ENCODE measurements around the gene ABHD17A.
A peak's percentile ranks its signal among the peaks of the same experiment; 100 is the strongest.

Gene ABHD17A

GRCh38 chr19:1917146-1917545, 31.9 kb upstream of the ABHD17A start:
- TF ChIP-seq ZNF274 (IDR thresholded peaks at IDR 0.05; ENCODE audit: low read depth, low read length), result no peak

DNA sequence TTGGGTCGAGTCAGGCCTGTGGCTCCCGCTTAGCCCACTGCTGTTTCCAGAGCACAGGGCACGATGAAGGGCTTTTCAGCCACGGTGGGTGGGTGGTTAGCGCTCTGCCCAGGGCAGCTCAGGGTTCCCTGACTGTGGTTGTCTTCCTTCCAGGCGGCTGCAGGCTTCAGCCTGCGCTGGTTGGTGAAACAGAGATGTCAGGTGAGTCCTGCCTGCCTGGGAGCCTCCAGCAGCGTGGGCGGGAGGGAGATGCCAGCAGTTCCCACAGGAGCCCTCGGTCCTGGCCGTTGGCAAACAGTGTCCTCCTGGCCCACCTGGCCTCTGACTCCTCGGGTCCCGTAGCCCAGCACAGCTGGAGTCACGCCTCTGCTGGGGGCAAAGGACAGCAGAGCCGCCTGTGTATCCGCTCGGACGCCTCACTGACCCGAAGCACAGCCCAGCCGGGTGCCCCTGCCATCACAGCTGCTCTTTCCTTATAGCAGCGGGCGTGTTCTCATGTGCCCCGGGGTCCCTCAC, 29.6 kb upstream of the ABHD17A start:
- no peak for TF ChIP-seq ZNF274 (IDR thresholded peaks at IDR 0.05; ENCODE audit: low read depth, low read length)
- no peak overlapping the region for H3K4me3 ChIP-seq (ENCODE audit: low read length)

More at GRCh38 chr19:1917146-1917545, 31.9 kb upstream of the ABHD17A start:
- no peak overlapping the region for H3K4me3 ChIP-seq (ENCODE audit: low read length)

DNA sequence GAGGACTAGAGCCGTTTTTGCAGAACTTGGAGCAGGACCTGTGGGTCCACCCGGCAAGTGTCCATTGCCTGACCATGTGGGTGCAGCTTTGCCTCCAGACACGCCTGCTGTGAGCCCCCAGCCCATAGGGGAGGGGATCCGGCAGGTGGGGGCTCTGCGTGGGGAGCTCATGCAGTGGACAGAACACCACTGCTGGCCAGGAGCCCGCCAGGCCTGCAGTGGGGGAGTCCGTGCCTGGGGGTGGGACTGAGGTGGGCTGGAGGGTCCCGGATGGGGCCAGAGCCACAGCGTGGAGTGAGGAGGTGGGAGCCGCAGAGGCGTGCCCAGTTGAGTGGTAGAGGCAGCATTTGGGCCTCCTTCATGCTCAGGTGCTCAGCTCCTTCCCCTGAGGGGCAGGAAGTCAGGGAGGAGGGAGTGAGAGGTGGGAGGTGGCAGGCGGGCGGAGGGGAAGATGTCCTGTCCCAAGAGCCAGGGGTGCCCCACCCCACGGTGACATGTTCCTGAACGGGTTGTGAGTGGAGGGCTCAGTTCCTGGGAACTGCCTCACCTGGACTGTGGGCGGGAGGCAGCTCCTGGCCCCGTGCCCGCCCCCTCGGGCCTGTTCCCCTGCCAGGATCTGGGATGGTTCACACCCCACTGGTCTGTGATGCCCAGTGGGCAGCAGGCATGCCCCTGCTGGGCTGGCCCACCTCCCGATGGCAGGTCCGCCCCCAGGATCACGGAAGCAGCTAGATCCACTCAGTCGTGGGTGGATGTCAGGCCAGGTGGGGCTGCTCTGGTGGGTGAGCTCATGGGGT, 28.7 kb upstream of the ABHD17A start:
- TF ChIP-seq ZNF274 (IDR thresholded peaks at IDR 0.05; ENCODE audit: low read depth, low read length), result no peak
- no peak overlapping the region for H3K4me3 ChIP-seq (ENCODE audit: low read length)

DNA sequence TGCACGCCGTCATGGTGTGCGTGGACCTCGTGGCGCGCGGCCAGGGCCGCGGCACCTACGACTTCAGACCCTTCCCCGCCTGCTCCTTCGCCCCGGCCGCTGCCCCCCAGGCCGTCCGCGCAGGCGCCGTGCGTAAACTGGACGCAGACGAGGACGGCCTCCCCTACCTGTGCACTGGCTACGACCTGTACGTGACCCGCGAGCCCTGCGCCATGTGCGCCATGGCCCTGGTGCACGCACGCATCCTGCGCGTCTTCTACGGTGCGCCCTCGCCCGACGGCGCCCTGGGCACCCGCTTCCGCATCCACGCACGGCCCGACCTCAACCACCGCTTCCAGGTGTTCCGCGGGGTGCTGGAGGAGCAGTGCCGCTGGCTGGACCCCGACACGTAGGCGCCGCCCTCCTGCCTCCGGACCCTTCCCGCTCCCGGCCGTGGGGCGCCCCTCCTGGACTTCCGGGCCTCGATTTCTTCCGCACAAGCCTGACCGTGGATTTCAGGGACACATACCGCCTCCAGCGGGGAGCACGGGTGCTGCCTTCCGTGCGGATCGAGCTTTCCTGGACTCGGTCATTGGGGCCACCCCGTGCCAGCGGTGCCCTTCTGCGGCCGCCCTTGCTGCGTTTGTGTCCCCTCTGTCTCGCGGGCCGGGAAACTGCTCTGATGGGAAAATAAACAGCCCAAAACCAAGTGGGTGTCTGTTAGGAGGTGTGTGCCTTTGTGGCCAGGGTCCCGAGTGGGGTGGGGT, 27.6 kb upstream of the ABHD17A start:
- TF ChIP-seq ZNF274 (IDR thresholded peaks at IDR 0.05; ENCODE audit: low read depth, low read length), result no peak
- H3K4me3 ChIP-seq (ENCODE audit: low read length), result no peak overlapping the region

- TF ChIP-seq ZNF274 (IDR thresholded peaks at IDR 0.05; ENCODE audit: low read depth, low read length), result no peak
- no peak overlapping the region for H3K4me3 ChIP-seq (ENCODE audit: low read length)
These were observed 26.7 kb upstream of the ABHD17A start for GRCh38 chr19:1911995-1912394.

DNA sequence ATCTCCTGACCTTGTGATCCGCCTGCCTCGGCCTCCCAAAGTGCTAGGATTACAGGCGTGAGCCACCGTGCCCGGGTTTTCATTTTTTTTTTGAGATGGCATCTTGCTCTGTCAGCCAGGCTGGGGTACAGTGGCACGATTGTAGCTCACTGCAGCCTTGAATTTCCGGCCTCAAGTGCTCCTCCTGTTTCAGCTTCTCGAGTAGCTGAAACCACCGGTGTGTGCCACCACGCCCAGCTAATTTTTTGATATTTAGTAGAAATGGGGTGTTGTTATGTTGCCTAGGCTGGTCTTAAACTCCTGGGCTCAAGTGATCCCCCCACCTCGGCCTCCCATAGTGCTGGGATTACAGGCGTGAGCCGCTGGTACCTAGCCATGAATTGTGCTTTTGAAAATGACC, 25.8 kb upstream of the ABHD17A start:
- no peak overlapping the region for H3K4me3 ChIP-seq (ENCODE audit: low read length)
- no peak for TF ChIP-seq ZNF274 (IDR thresholded peaks at IDR 0.05; ENCODE audit: low read depth, low read length)

DNA sequence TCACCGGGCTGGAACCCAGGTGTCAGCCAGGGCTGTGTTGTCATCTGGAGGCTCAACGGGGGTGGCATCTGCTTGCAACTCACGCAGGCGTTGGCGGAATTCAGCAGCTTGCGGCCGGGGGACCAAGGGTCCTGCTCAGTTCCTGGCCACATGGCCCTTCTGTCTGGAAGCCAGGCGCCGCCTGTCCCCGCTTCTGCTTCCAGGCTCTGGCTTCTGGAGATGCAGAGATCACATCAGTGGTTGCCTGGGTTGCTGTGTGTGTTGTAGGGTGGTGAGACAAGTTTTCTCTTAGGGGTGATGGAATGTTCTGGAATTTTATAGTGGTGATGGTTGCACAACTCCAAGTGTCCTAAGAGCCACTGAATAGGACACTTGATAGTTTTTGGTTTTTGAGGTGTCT, 24.9 kb upstream of the ABHD17A start:
- no peak overlapping the region for H3K4me3 ChIP-seq (ENCODE audit: low read length)
- TF ChIP-seq ZNF274 (IDR thresholded peaks at IDR 0.05; ENCODE audit: low read depth, low read length), result no peak

DNA sequence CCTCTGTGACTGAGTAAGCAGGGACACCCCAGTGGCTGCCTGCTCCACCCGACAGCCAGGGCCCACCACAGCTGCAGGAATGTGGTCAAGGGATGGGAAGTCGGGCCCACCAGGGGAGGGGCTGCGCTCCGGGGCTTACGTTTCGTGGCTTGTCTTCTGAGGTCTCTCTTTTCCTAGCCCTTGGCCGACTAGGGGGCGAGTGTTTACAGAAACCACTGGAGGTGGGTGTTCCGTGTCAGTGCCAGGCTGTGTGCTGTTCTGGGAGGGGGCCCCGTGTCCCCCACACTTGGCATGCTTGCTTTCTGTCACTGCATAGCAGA, 24.4 kb upstream of the ABHD17A start:
- no peak overlapping the region for H3K4me3 ChIP-seq (ENCODE audit: low read length)
- TF ChIP-seq ZNF274 (IDR thresholded peaks at IDR 0.05; ENCODE audit: low read depth, low read length), result no peak

- TF ChIP-seq ZNF274 (IDR thresholded peaks at IDR 0.05; ENCODE audit: low read depth, low read length), result no peak
- no peak overlapping the region for H3K4me3 ChIP-seq (ENCODE audit: low read length)
These were observed 23.0 kb upstream of the ABHD17A start for GRCh38 chr19:1908364-1908678.

- no peak for TF ChIP-seq ZNF274 (IDR thresholded peaks at IDR 0.05; ENCODE audit: low read depth, low read length)
- no peak overlapping the region for H3K4me3 ChIP-seq (ENCODE audit: low read length)
These were observed 22.5 kb upstream of the ABHD17A start for GRCh38 chr19:1907563-1908363.

- no peak for TF ChIP-seq ZNF274 (IDR thresholded peaks at IDR 0.05; ENCODE audit: low read depth, low read length)
- H3K4me3 ChIP-seq (ENCODE audit: low read length), result no peak overlapping the region
These were observed 21.8 kb upstream of the ABHD17A start for GRCh38 chr19:1906985-1907562.

DNA sequence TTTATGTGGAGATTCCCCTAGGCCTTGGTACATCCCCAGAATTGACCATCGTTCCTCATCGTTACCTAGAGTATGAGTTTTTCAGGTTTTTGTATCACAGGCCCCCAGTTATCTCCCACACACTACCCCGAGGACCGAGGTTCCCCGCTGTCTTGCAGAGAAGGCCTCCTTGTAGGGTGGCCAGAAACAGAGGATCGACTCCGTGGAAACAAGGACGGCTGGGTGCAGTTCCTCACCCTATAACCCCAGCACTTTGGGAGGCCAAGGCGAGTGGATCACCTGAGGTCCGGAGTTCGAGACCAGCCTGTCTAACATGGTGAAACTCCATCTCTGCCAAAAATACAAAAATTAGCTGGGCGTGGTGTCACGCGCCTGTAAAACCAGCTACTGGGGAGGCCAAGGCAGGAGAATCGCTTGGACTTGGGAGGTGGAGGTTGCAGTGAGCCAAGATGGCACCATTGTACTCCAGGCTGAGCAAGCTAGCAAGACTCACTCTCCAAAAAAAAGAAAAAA, 20.6 kb upstream of the ABHD17A start:
- no peak for TF ChIP-seq ZNF274 (IDR thresholded peaks at IDR 0.05; ENCODE audit: low read depth, low read length)
- peak overlapping the region; percentile 70 for H3K4me3 ChIP-seq (ENCODE audit: low read length)

DNA sequence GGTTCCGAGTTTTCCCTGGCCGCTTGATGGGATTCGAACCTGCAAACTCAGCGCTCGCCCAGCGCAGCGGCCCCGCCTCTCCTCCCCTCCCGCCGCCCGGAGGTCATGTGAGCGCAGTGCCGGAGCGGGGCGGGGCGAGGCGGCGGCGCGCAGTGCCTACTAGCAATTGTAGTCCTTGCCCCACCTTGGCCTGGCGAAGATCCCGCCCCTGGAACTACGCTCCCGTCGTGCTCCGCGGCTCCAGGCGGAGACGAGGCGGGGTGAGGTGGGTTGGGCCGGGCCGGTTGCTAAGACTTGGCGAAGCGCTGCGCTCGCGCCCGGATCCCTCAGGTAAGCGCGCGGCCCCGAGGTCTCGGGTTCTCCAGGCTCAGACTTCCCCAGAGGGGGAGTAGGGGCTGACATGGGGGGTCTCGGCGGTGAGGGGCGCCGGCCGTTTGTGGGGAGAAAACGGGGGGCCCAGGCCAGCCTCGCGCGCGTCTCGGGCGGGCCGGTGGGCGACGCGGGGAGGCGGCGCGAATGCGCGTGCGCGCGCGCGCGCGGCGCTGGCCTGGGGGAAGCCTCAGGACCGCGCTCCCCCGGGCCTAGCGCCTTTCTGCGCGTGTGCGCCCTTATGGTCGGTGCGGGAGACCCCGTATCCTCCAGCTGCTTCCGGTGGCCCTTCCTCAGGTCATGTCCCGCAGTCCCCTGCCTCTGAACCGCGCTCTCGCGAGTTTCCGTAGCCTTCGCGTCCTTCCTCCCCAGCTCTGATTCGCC, 20.0 kb upstream of the ABHD17A start, which contains the start of the genes ADAT3 and SCAMP4:
TSS of gene ADAT3 (plus strand) at position 290 of the 753 bp plus-strand sequence. CDS start 6,649 bp downstream, outside the sequence.
TSS of gene SCAMP4 (plus strand) at position 290 of the 753 bp plus-strand sequence. CDS start 9,621 bp downstream, outside the sequence.
- peak within 1 kb of the TSS; percentile 70 for H3K4me3 ChIP-seq (ENCODE audit: low read length)
- TF ChIP-seq ZNF274 (IDR thresholded peaks at IDR 0.05; ENCODE audit: low read depth, low read length), result no peak
